ACC112 (cell line): Measurements from ENCODE around the gene ZMYND8.

Source experiments
- H2AFZ ChIP-seq: fragments of 200-600 bp; sonication (generic); one replicate; pipeline ENCODE4 v1.6.0; 2017; ENCODE audit warnings: antibody characterized with exemption, low read length; ENCODE audit not compliant: unreplicated experiment
- H3K27ac ChIP-seq: fragments of 200-600 bp; sonication (generic); 2 replicates; pipeline ENCODE4 v1.5.1; 2014; ENCODE audit warnings: low read depth, mild to moderate bottlenecking, antibody characterized with exemption, low read length, moderate library complexity
- H3K27me3 ChIP-seq: fragments of 200-600 bp; sonication (generic); 2 replicates; pipeline ENCODE4 v1.6.1; 2014; ENCODE audit warnings: mild to moderate bottlenecking, antibody characterized with exemption, low read length, moderate library complexity, mixed read lengths; ENCODE audit not compliant: insufficient read depth
- H3K36me3 ChIP-seq: fragments of 200-600 bp; sonication (generic); 2 replicates; pipeline ENCODE4 v1.6.1; 2016; ENCODE audit warnings: mild to moderate bottlenecking, antibody characterized with exemption, low read length, moderate library complexity, mixed read lengths; ENCODE audit not compliant: insufficient read depth
- H3K4me1 ChIP-seq: fragments of 200-600 bp; sonication (generic); one replicate; pipeline ENCODE4 v1.6.1; 2016; ENCODE audit warnings: low read length, mixed read lengths; ENCODE audit not compliant: insufficient read depth, unreplicated experiment, control insufficient read depth
- H3K4me3 ChIP-seq: fragments of 200-600 bp; sonication (generic); 2 replicates; pipeline ENCODE4 v1.5.1; 2014; ENCODE audit warnings: mild to moderate bottlenecking, low read depth, low read length
- H3K79me2 ChIP-seq: fragments of 200-600 bp; sonication (generic); one replicate; pipeline ENCODE4 v1.6.0; 2016; ENCODE audit warnings: low read length; ENCODE audit not compliant: control insufficient read depth, unreplicated experiment, insufficient read depth

Gene ZMYND8

DNA sequence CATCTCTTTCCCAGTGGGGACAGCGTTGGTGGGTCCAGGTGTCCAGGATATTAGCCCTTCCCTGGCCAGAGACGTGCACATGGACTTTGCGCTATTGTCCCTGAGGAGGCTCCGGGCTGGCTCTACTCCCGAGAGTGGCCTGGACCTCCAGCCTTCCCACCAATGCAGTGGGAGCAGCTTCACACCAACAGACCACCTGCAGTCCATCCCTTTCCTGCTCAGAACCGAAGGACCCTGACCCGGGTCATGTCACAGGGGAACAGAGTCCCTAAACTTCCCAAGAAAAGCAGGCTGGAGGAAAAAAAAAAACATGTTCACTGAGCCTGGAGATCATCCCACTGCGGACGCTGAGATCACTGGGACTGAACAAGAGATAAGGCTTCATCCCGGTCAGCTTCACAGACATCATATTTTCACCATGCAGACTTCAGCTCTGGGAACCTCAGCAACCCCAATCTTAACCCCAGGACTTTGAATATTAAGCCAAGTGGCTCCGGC is 18.3 kb downstream of the ZMYND8 start:
- 0 out of 2 replicates have a peak overlapping the region, but pooled peaks have one; percentile 15 for H3K27ac ChIP-seq

DNA sequence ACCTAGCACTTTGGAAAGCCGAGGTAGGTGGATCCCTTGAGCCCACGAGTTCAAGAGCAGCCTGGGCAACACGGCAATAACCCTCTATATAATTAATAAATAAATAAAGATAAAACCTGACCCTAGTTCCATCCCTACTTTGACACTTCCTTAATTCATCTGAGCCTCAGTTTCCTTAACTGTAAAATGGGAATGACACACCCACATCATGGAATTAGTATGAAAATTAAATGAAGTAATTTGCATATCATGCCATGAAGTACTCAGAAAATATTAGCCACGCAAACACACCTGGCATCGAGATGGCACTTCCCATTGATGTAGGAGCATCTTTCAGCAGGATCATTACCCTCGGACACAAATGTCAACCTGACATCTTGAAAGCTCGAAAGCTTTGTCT is 19.1 kb downstream of the ZMYND8 start:
- Histone ChIP-seq H3K79me2 (peaks cover 45% of the 10 kb centered on the region), H3K27ac (no peak overlapping the region), H2AFZ (no peak overlapping the region), H3K4me3 (no peak overlapping the region), H3K36me3 (peaks cover 9% of the 10 kb centered on the region; the same call in 1 of the 2 replicates), H3K27me3 (no peaks in the 10 kb centered on the region), H3K4me1 (peaks cover 37% of the 10 kb centered on the region)

More for the DNA sequence above, 18.3 kb downstream of the ZMYND8 start:
- no peak overlapping the region for H3K4me3 ChIP-seq
- peaks cover 4% of the 10 kb centered on the region; the same call in 1 of the 2 replicates for H3K36me3 ChIP-seq
- H3K27me3 ChIP-seq, result no peaks in the 10 kb centered on the region
- H3K4me1 ChIP-seq, result peaks cover 29% of the 10 kb centered on the region
- H3K79me2 ChIP-seq, result peaks cover 44% of the 10 kb centered on the region
- no peak overlapping the region for H2AFZ ChIP-seq

DNA sequence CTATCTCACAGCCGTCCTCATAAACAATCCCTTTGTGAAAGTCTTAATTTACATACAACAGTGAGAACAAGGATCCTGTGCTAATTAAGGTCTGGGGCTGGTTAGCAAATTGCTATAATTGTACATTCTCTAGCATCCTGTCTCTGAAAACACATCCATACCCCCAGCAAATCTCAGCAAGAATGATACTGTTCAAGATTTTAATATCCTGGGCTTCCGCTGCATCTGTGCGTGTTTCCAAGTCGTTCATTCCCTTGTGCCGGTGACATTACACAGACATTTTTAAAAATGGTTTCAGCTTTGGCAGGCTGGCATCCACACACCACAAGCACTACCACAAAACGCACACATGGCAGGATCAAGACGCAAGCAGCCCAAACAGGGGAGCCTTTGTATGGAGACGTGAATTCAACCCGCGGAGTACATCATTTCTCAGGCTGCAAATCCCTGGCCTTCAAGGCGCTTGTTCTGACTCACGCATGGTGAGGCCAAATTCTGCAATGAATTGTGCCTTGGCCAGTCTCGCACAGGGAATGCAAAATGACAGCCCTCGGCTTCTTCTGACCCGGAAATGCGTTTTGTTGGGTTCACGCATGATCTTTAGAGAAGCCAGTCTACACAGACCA is 20.3 kb downstream of the ZMYND8 start:
- H2AFZ ChIP-seq, result no peak overlapping the region
- H3K79me2 ChIP-seq, result peaks cover 54% of the 10 kb centered on the region
- H3K4me1 ChIP-seq, result peaks cover 48% of the 10 kb centered on the region
- H3K27me3 ChIP-seq, result no peaks in the 10 kb centered on the region
- peak overlapping the region; percentile 97 for H3K27ac ChIP-seq
- H3K36me3 ChIP-seq, result peaks cover 13% of the 10 kb centered on the region; the same call in 1 of the 2 replicates
- 0 out of 2 replicates have a peak overlapping the region, but pooled peaks have one; percentile 4 for H3K4me3 ChIP-seq

DNA sequence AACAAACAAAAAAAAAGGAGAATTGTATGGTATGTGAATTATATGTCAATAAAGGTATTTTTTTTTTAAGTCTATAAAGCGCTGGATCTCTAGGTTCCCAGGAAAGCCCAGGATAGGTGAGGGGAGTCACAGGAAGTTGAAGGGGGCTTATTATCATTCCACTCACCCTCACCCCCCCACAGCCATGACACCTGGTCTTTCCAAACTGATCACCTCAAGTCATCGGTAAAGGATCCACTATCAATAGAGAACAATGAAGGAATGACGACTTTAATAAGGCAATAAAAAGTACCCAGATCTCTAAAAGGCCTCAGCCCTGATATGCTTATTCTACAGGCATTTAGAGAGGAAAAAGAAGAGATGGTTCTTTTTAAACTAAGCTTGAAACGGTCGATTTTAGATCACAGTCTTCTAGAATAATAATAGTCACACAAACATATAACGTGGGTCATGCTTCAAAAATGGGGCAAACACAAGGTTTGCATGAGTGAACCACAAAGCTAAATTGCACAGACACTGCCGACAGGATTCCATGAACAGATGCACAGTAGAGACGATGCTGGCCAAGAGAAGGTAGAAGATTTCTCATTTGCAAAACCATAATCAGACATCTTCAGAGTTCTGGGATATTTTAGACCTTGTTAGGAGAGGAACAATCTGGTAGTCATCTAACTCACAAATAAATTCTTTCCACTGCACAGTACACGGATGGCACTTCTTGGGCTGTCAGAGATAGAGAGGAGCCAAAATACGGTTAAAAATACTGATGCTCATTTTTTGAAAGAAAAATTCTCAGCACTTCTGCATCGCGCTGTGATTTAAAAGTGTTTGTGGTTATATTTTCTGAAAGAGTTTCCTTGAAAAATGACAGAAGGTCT is 21.0 kb downstream of the ZMYND8 start:
- H3K4me3 ChIP-seq, result 0 out of 2 replicates have a peak overlapping the region, but pooled peaks have one; percentile 4
- peaks cover 20% of the 10 kb centered on the region for H3K36me3 ChIP-seq
- H3K4me1 ChIP-seq, result peaks cover 56% of the 10 kb centered on the region
- H3K27me3 ChIP-seq, result no peaks in the 10 kb centered on the region
- H3K79me2 ChIP-seq, result peaks cover 57% of the 10 kb centered on the region
- no peak overlapping the region for H2AFZ ChIP-seq
- peak overlapping the region; percentile 97 for H3K27ac ChIP-seq

DNA sequence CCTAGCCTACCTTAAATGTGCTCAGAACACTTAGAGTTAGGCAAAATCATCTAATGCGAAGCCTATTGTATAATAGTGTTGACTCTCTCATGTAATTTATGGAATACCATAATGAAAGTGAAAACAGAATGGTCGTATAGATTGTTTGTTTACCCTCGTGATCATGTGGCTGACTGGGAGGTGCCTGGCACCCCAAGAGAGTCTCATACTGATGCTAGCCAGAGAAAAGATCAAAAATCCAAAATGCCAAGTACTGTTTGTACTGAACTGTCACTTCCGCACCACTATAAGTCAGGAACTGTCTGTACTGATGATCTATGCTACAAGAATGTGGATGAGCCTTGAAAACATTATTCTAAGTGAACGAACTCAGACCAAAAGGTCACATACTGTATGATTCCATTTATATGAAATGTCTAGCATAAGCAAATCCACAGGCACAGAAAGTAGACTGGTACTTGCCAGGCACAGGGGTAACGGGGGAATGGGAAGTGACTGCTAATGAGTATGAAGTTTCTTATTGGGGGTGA is 22.4 kb downstream of the ZMYND8 start:
- Histone ChIP-seq H3K36me3 (peaks cover 20% of the 10 kb centered on the region), H3K27ac (peak overlapping the region; percentile 97), H3K4me3 (peak overlapping the region; percentile 28)

DNA sequence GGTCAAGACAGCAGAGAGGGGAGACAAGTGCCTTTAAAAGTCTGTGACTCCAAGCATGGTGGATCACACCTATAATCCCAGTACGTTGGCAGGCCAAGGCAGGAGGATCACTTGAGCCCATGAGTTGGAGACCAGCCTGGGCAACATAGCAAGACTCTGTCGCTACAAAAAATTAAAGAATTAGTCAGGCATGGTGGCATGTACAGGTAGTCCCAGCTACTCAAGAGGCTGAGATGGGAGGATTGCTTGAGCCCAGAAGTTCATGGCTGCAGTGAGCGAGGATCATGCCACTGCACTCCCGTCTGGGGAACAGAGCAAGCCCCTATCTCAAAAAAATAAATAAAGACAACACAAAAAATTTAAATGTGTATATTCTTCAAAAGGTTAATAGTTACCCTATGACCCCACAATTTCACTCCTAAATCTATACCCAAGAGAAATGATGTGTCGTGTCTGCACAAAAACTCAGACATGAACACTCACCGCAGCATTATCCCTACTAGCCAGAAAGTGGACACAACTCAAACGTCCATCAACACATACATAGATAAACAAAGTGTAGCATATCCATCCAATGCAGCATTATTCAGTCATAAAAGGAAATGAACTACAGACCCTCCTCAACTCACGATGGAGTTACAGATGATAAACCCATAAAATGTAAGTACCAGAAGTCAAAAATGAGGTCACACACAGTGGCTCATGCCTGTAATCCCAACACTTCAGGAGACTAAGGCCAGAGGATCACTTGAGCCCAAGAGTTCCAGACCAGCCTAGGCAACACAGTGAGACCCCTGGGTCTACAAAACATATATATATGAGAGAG is 23.9 kb downstream of the ZMYND8 start:
- peaks cover 66% of the 10 kb centered on the region for H3K79me2 ChIP-seq
- H3K27ac ChIP-seq, result peak overlapping the region; percentile 97
- no peak overlapping the region for H3K4me3 ChIP-seq
- peaks cover 64% of the 10 kb centered on the region for H3K4me1 ChIP-seq
- H3K27me3 ChIP-seq, result no peaks in the 10 kb centered on the region
- no peak overlapping the region for H2AFZ ChIP-seq
- H3K36me3 ChIP-seq, result peaks cover 29% of the 10 kb centered on the region

More for the DNA sequence above, 22.4 kb downstream of the ZMYND8 start:
- peaks cover 65% of the 10 kb centered on the region for H3K79me2 ChIP-seq
- no peak overlapping the region for H2AFZ ChIP-seq
- H3K4me1 ChIP-seq, result peaks cover 59% of the 10 kb centered on the region
- H3K27me3 ChIP-seq, result no peaks in the 10 kb centered on the region

DNA sequence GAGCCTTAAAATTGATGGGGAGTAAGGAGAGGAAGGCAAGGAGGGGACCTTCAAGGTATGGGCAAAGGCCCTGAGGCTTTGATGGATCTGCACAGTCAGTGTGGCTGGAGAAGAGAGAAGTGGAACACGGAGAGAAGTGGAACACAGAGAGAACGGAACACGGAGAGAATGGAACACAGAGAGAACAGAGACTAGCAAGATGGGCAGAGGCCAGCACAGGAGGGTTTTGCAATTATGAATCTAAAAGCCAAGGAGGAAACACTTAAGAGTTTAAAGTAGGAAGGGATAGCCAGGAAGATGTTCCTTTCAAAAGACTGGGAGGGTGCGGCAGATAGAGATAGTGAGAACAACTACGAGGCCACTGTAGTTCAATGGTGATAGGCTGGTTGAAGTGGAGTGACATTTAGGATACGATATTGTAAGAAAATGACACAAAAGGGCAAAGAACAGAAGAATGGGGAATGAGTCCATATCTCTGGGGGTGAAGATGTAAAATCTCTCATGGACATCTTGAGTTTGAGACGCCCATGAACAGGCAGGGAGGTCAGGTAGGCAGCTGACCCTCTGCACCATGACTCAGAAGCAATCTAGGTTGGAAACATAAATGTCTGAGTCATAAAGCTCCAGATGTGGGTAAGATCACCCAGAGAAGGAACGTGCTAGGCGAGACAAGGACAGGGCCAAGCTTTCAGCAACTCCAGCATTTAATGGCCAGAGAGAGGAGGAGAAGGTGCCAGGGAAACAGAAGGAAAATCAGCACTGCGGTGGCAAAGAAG is 25.4 kb downstream of the ZMYND8 start:
- Histone ChIP-seq H3K27ac (peak overlapping the region; percentile 97), H3K27me3 (no peaks in the 10 kb centered on the region), H3K4me1 (peaks cover 67% of the 10 kb centered on the region), H2AFZ (no peak overlapping the region), H3K4me3 (no peak overlapping the region), H3K36me3 (peaks cover 27% of the 10 kb centered on the region; the same call in 1 of the 2 replicates), H3K79me2 (peaks cover 65% of the 10 kb centered on the region)

DNA sequence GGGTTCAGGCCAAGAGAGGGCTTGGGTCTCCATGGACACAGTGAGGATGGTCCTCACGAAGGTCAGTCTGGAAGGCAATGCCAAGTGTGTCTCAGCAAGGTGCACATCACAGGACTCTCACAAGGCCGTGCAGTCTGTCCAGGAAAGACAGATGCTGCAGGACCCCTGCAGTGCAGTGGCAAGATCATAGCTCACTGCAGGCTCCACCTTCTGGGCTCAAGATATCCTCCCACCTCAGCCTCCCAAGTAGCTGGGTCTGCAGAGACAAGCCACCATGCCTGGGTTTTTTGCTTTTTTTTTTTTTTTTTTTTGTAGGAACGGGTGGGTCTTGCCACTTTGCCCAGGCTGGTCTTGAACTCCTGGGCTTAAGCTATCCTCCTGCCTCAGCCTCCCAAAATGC is 26.4 kb downstream of the ZMYND8 start:
- Histone ChIP-seq H3K4me3 (no peak overlapping the region), H3K79me2 (peaks cover 62% of the 10 kb centered on the region), H3K27ac (peak overlapping the region; percentile 40), H3K36me3 (peaks cover 32% of the 10 kb centered on the region; the same call in 1 of the 2 replicates), H2AFZ (no peak overlapping the region), H3K27me3 (no peaks in the 10 kb centered on the region), H3K4me1 (peaks cover 63% of the 10 kb centered on the region)

DNA sequence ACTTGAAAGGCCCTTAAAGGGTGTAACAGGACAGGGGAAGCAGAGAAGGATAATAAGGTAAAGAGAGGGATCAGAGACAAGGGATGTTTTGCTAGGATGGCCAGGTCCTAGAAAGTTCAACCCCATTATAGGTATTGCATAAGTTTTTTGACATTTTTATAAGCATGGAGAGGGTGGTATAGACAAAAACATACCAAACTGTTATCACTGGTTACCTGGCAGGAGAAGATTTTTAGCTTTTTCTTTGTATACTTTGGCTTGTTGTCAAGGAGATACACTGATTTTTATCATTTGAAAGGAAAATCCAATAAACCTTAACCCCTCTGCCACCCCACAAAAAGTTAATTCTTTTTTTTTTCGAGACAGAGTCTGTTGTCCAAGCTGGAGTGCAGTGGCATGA is 28.4 kb downstream of the ZMYND8 start:
- Histone ChIP-seq H3K4me3 (no peak overlapping the region), H3K36me3 (peaks cover 33% of the 10 kb centered on the region; the same call in 1 of the 2 replicates), H3K79me2 (peaks cover 69% of the 10 kb centered on the region), H3K4me1 (peaks cover 50% of the 10 kb centered on the region), H2AFZ (no peak overlapping the region), H3K27me3 (no peaks in the 10 kb centered on the region), H3K27ac (peak overlapping the region; percentile 98)
